NB4 (cell line): ENCODE data around the gene HNF1B.

Experiments used
- MAX ChIP-seq: IDR thresholded peaks from 2 replicates; pipeline ENCODE4 v1.6.1; 2011; ENCODE audit warnings: low read depth, low read length
- MYC ChIP-seq: IDR thresholded peaks from 2 replicates; pipeline ENCODE4 v1.6.1; 2011; ENCODE audit warnings: low read depth, low read length
- POLR2A ChIP-seq: IDR thresholded peaks from 2 replicates; pipeline ENCODE4 v1.6.1; 2011; ENCODE audit warnings: mild to moderate bottlenecking; ENCODE audit not compliant: insufficient read length; ENCODE audit errors: extremely low read depth
- TF ChIP-seq, protein P1 (sequence below): IDR thresholded peaks from one replicate; pipeline ENCODE4 v1.5.1; 2012; ENCODE audit warnings: low read depth, low read length

- TF ChIP-seq, protein P1, sequence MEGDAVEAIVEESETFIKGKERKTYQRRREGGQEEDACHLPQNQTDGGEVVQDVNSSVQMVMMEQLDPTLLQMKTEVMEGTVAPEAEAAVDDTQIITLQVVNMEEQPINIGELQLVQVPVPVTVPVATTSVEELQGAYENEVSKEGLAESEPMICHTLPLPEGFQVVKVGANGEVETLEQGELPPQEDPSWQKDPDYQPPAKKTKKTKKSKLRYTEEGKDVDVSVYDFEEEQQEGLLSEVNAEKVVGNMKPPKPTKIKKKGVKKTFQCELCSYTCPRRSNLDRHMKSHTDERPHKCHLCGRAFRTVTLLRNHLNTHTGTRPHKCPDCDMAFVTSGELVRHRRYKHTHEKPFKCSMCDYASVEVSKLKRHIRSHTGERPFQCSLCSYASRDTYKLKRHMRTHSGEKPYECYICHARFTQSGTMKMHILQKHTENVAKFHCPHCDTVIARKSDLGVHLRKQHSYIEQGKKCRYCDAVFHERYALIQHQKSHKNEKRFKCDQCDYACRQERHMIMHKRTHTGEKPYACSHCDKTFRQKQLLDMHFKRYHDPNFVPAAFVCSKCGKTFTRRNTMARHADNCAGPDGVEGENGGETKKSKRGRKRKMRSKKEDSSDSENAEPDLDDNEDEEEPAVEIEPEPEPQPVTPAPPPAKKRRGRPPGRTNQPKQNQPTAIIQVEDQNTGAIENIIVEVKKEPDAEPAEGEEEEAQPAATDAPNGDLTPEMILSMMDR: no peak
- TF ChIP-seq POLR2A: no peak
- no peak for TF ChIP-seq MYC
- TF ChIP-seq MAX: no peak
These were observed 26.4 kb downstream of the HNF1B start for GRCh38 chr17:37718324-37719048.
